Body of pancreas (tissue), 4 donors: ENCODE measurements around the gene FAM83G.

ENCODE experiments used
- CTCF ChIP-seq, 7 experiments: fragments of 450-650 bp in 4 of 7; fragments of 200-600 bp in 3 of 7; sonication (generic) in 3 of 7; IDR thresholded peaks; one replicate each; pipeline ENCODE4 v1.5.1; 2016 to 2019; ENCODE audit warnings: antibody characterized with exemption in 7 of 7
- POLR2A ChIP-seq, 3 donors: fragments of 450-650 bp; IDR thresholded peaks; one replicate each; pipeline ENCODE4 v1.6.1; 2016; ENCODE audit warnings: antibody characterized with exemption in 3 of 3, mild to moderate bottlenecking in 2 of 3

DNA sequence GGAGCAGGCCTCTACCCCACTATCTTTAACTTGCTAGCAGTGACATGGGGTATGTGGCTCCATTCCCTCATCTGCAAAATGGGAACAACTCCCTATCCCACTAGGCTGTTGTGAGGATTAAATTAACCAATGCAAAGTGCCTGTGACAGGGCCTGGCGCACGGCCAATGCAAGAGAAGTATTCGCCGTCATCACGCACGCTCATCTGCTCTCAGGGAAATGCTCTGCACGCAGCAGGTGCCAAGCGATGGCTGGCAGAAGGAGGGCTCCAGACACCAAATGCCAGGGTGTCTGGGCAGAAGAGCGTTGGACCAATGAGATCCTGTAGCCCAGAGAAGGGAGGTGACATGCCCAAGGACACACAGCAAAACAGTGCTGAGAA lies 17.3 kb downstream of the FAM83G start:
- TF ChIP-seq POLR2A (IDR thresholded peaks at IDR 0.05): no peak
- TF ChIP-seq CTCF (IDR thresholded peaks at IDR 0.05): no peak
